GM12874 (cell line): ENCODE data around the gene INTS6L.

Experiments
- CTCF ChIP-seq: IDR thresholded peaks from 2 replicates; pipeline ENCODE4 v1.5.1; 2011; ENCODE audit warnings: low read depth, mild to moderate bottlenecking, control low read depth, low read length, moderate library complexity; ENCODE audit not compliant: insufficient read depth

Gene INTS6L

GRCh38 chrX:135489542-135489941, 30.9 kb upstream of the INTS6L start:
- TF ChIP-seq CTCF = no peak

GRCh38 chrX:135490979-135491514, 29.4 kb upstream of the INTS6L start:
- TF ChIP-seq CTCF = no peak

- TF ChIP-seq CTCF = no peak
Measured at GRCh38 chrX:135494453-135494852, 26.0 kb upstream of the INTS6L start.

GRCh38 chrX:135497736-135498135, 22.7 kb upstream of the INTS6L start:
- no peak for TF ChIP-seq CTCF

- no peak for TF ChIP-seq CTCF
Measured at GRCh38 chrX:135498236-135498635, 22.2 kb upstream of the INTS6L start.

- TF ChIP-seq CTCF = no peak
Measured at GRCh38 chrX:135505351-135505750, 15.1 kb upstream of the INTS6L start.

GRCh38 chrX:135509885-135510284, 10.6 kb upstream of the INTS6L start:
- no peak for TF ChIP-seq CTCF
